ENCODE results near the gene INPP5A.
"Not testable (repeated sequence)": the region's sequence is repeated elsewhere in the genome, so short reads cannot be mapped to it uniquely, and the experiment has no call there.

INPP5A gene

GRCh38 chr10:132752378-132752777 is 214.8 kb downstream of the INPP5A start:
- no peak for DNase-seq

GRCh38 chr10:132752961-132753360 is 215.4 kb downstream of the INPP5A start:
- DNase-seq, result no peak

GRCh38 chr10:132753596-132753995 is 216.0 kb downstream of the INPP5A start:
- DNase-seq, result no peak

- DNase-seq, result no peak
Observed at GRCh38 chr10:132754071-132754470, 216.5 kb downstream of the INPP5A start.

GRCh38 chr10:132755166-132755711 is 217.7 kb downstream of the INPP5A start:
- no peak for DNase-seq

- DNase-seq, result no peak
Observed at GRCh38 chr10:132756591-132756990, 219.0 kb downstream of the INPP5A start.

- DNase-seq, result no peak
Observed at GRCh38 chr10:132757171-132757570, 219.6 kb downstream of the INPP5A start.

- DNase-seq, result no peak
Observed at GRCh38 chr10:132758865-132759264, 221.3 kb downstream of the INPP5A start.

GRCh38 chr10:132761395-132762060 is 223.9 kb downstream of the INPP5A start:
- no peak for DNase-seq

GRCh38 chr10:132762267-132762666 is 224.7 kb downstream of the INPP5A start:
- peak; percentile 36 for DNase-seq

GRCh38 chr10:132763545-132763944 is 226.0 kb downstream of the INPP5A start:
- DNase-seq, result no peak

GRCh38 chr10:132764108-132764507 is 226.5 kb downstream of the INPP5A start:
- DNase-seq, result no peak

- no peak for DNase-seq
Observed at GRCh38 chr10:132765435-132765834, 227.8 kb downstream of the INPP5A start.

- DNase-seq, result no peak
Observed at GRCh38 chr10:132766291-132766690, 228.7 kb downstream of the INPP5A start.

- DNase-seq, result no peak
Observed at GRCh38 chr10:132768346-132769248, 231.0 kb downstream of the INPP5A start.

GRCh38 chr10:132770061-132771021 is 232.8 kb downstream of the INPP5A start:
- DNase-seq, result no peak

- not testable (repeated sequence) for DNase-seq
Observed at GRCh38 chr10:132772816-132773215, 235.2 kb downstream of the INPP5A start.

GRCh38 chr10:132774181-132774901 is 236.8 kb downstream of the INPP5A start:
- no peak for DNase-seq

- DNase-seq, result no peak
Observed at GRCh38 chr10:132774902-132775863, 237.6 kb downstream of the INPP5A start.

GRCh38 chr10:132776186-132776585 is 238.6 kb downstream of the INPP5A start:
- no peak for DNase-seq

GRCh38 chr10:132776821-132777220 is 239.2 kb downstream of the INPP5A start:
- no peak for DNase-seq

All from inflammatory macrophage treated with lipopolysaccharide for 4 hours (primary cell).